CD4-positive, alpha-beta memory T cell (primary cell): ENCODE measurements around the gene BCR. TPM values are rescaled to one million over a fixed set of nuclear protein-coding genes. Genes with fewer than 3 reads are reported as not detected.

ENCODE experiments used
- CTCF ChIA-PET: fragments of 350-600 bp; sonication (Branson Sonifier 250); formaldehyde crosslinking; loops from one replicate; lab custom pipeline; 2021; ENCODE audit warnings: inconsistent platforms; ENCODE audit not compliant: partially characterized antibody; lab: Charles Lee
- POLR2A ChIA-PET: fragments of 350-600 bp; sonication (Branson Sonifier 250); formaldehyde crosslinking; loops from one replicate; lab custom pipeline; 2021; ENCODE audit not compliant: partially characterized antibody; lab: Charles Lee
- DNase-seq, 5 donors: peaks; one replicate each; pipeline versions ENCODE4 v3.0.0 to v3.0.0-alpha.2; 2020 to 2022; ENCODE audit warnings: mixed read lengths in 1 of 5
- H3K27ac ChIP-seq: one replicate; pipeline ENCODE4 v1.7.0; 2013; ENCODE audit warnings: low read depth, low read length
- H3K27me3 ChIP-seq: 2 replicates; pipeline ENCODE4 v1.7.0; 2013; ENCODE audit warnings: mild to moderate bottlenecking, low read length, moderate library complexity; ENCODE audit not compliant: insufficient read depth
- H3K36me3 ChIP-seq: 2 replicates; pipeline ENCODE4 v1.7.0; 2013; ENCODE audit warnings: mild to moderate bottlenecking, low read length, moderate library complexity; ENCODE audit not compliant: insufficient read depth
- H3K4me1 ChIP-seq: 2 replicates; pipeline ENCODE4 v1.7.0; 2013; ENCODE audit warnings: mild to moderate bottlenecking, low read length, moderate library complexity; ENCODE audit not compliant: insufficient read depth
- H3K4me3 ChIP-seq, 2 donors: one replicate each; pipeline ENCODE4 v1.7.0; 2013; ENCODE audit warnings: low read length in 2 of 2, mild to moderate bottlenecking in 1 of 2
- H3K9me3 ChIP-seq, 2 donors: one replicate each; pipeline ENCODE4 v1.7.0; 2013; ENCODE audit warnings: low read length in 2 of 2, control low read depth in 1 of 2; ENCODE audit not compliant: control insufficient read depth in 1 of 2
- H3K27ac Mint-ChIP-seq, 7 donors: one replicate each; pipeline ENCODE4 v1.8.0; 2020 to 2021; ENCODE audit warnings: mixed read lengths in 7 of 7, mild to moderate bottlenecking in 6 of 7, inconsistent platforms in 3 of 7, moderate library complexity in 3 of 7
- H3K27me3 Mint-ChIP-seq, 2 donors: one replicate each; pipeline ENCODE4 v1.8.0; 2020 to 2021; ENCODE audit warnings: mixed read lengths in 2 of 2
- H3K36me3 Mint-ChIP-seq, 2 donors: one replicate each; pipeline ENCODE4 v1.8.0; 2020 to 2021; ENCODE audit warnings: mixed read lengths in 2 of 2, inconsistent platforms in 1 of 2, mild to moderate bottlenecking in 1 of 2
- H3K4me1 Mint-ChIP-seq, 4 donors: one replicate each; pipeline ENCODE4 v1.8.0; 2020 to 2021; ENCODE audit warnings: mixed read lengths in 4 of 4, mild to moderate bottlenecking in 1 of 4
- H3K4me3 Mint-ChIP-seq, 8 donors: one replicate each; pipeline ENCODE4 v1.8.0; 2020 to 2021; ENCODE audit warnings: mixed read lengths in 8 of 8, mild to moderate bottlenecking in 7 of 8, moderate library complexity in 6 of 8, inconsistent platforms in 3 of 8
- H3K9me3 Mint-ChIP-seq, 8 donors: one replicate each; pipeline ENCODE4 v1.8.0; 2020 to 2021; ENCODE audit warnings: mixed read lengths in 8 of 8, mild to moderate bottlenecking in 5 of 8, inconsistent platforms in 3 of 8, moderate library complexity in 1 of 8
- intact Hi-C: fragments of 100-400 bp; cut with micrococcal nuclease; formaldehyde crosslinking; loops from one replicate; pipeline ENCODE4 v1.15.1; 2023
- polyA plus RNA-seq, 2 donors: library from polyadenylated mRNA; unstranded; fragments of 300-500 nt; fragmentation: Illumina TruSeq; gene quantifications; one replicate each; pipeline ENCODE4 v1.2.3, GENCODE V29; 2021
- total RNA-seq, 2 experiments: library from RNA; stranded (reverse); gene quantifications; one replicate each; pipeline ENCODE4 v1.2.3, GENCODE V29; 2021

Gene BCR
- total and polyA plus RNA-seq, 4 experiments from 2014 or later: 3.3 to 75.6 (median 51.2) TPM

DNA sequence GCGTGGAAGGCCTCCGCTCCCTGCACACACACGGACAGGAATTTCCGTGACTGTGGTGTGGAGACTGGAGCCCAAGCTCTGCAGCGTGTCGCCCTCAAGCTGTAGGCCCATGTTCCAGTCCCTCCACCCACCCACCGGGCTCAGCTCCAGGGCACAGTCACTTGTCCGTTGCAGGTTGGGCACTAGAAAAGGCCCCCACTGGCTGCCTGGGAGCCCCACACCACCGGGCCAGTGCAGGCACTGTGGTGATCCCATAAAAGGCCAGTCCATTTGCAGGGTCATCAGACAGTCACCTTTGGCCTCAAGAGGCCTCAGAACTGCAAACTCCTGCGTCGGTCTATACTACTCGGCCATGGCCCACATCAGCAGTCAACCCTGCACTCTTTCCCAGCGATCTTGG, 18.7 kb upstream of the BCR start:
- Histone ChIP-seq H3K4me3 (no peak overlapping the region), H3K27me3 (no peaks in the 10 kb centered on the region), H3K4me1 (no peaks in the 10 kb centered on the region), H3K36me3 (no peaks in the 10 kb centered on the region), H3K27ac (no peak overlapping the region), H3K9me3 (no peaks in the 10 kb centered on the region)
- intact Hi-C loops: no loop called here
- Mint-ChIP-seq H3K36me3 (no peaks in the 10 kb centered on the region), H3K4me1 (no peaks in the 10 kb centered on the region), H3K27me3 (no peaks in the 10 kb centered on the region), H3K9me3 (peaks cover 0 to 4% (median 0%) of the 10 kb centered on the region in 8 donors), H3K4me3 (no peak overlapping the region), H3K27ac (no peak overlapping the region)
- no peak for DNase-seq
- POLR2A ChIA-PET: no interaction called here
- CTCF ChIA-PET: no interaction called here

DNA sequence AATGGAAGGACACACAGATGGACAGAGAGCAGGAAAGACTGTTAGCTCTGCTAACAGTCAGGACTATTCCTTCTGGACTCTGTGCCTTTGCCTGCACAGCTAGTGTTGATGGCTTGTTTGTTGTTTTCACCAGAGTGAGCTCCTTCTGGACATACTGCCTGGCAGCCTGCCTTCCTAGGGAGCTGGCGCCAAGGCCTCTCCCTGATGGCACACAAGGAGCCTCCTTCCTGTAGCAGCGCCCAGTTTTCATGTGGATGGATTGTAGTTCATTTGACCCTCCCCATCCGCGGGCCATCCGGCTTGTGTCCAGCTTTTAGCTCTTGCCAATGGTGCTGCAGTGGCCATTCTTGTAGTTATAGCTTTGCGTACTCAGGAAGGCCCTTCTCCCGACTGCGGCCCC, 16.6 kb upstream of the BCR start:
- ChIA-PET POLR2A (no interaction called here), CTCF (interaction anchor here (0.6 to 1.2 kb wide), 4 partner anchors 13 to 127 kb away, joined by 3 to 5 read pairs (median 4); no protein-coding TSS in a partner anchor)
- no peaks in the 10 kb centered on the region for H3K4me1 Mint-ChIP-seq
- intact Hi-C loops: no loop called here
- Histone ChIP-seq H3K4me3 (no peak overlapping the region), H3K27ac (no peak overlapping the region), H3K9me3 (no peaks in the 10 kb centered on the region), H3K27me3 (no peaks in the 10 kb centered on the region), H3K36me3 (no peaks in the 10 kb centered on the region), H3K4me1 (no peaks in the 10 kb centered on the region)
- DNase-seq: no peak
- H3K4me3 Mint-ChIP-seq: no peak overlapping the region
- peaks cover 0 to 4% (median 0%) of the 10 kb centered on the region in 8 donors for H3K9me3 Mint-ChIP-seq
- no peak overlapping the region for H3K27ac Mint-ChIP-seq
- H3K27me3 Mint-ChIP-seq: no peaks in the 10 kb centered on the region
- no peaks in the 10 kb centered on the region for H3K36me3 Mint-ChIP-seq

DNA sequence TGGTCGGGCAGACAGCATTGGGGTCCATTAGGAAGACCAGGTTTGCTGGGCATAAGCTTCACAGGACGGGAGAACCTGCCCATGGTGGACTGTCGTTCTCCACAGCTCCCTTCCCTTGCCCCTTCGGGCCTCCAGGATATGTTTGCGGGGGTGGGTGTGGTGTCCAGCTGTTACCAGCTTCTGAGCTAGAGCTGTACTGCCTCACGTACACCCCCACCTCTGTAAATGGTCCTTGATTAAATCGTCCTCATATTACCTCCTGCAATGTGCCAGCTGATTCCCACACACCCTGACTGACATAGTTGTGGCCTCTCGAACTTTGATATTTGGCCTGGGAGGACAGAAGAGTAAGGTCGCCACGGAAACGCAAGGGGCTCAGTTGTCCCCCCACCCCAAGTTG, 16.2 kb upstream of the BCR start:
- no peak overlapping the region for H3K27ac Mint-ChIP-seq
- no peak overlapping the region for H3K27ac ChIP-seq
- H3K27me3 Mint-ChIP-seq: no peaks in the 10 kb centered on the region
- H3K36me3 ChIP-seq: no peaks in the 10 kb centered on the region
- H3K9me3 ChIP-seq: no peaks in the 10 kb centered on the region
- peaks cover 0 to 4% (median 0%) of the 10 kb centered on the region in 8 donors for H3K9me3 Mint-ChIP-seq
- no peaks in the 10 kb centered on the region for H3K4me1 ChIP-seq
- POLR2A ChIA-PET: no interaction called here
- no peak for DNase-seq
- no peaks in the 10 kb centered on the region for H3K36me3 Mint-ChIP-seq
- no peak overlapping the region for H3K4me3 ChIP-seq
- no peaks in the 10 kb centered on the region for H3K27me3 ChIP-seq
- CTCF ChIA-PET: interaction anchor here (1.1 to 1.2 kb wide), 3 partner anchors 13 to 126 kb away, joined by 3 to 5 read pairs (median 4); no protein-coding TSS in a partner anchor
- intact Hi-C loops: no loop called here
- H3K4me1 Mint-ChIP-seq: no peaks in the 10 kb centered on the region
- H3K4me3 Mint-ChIP-seq: no peak overlapping the region

DNA sequence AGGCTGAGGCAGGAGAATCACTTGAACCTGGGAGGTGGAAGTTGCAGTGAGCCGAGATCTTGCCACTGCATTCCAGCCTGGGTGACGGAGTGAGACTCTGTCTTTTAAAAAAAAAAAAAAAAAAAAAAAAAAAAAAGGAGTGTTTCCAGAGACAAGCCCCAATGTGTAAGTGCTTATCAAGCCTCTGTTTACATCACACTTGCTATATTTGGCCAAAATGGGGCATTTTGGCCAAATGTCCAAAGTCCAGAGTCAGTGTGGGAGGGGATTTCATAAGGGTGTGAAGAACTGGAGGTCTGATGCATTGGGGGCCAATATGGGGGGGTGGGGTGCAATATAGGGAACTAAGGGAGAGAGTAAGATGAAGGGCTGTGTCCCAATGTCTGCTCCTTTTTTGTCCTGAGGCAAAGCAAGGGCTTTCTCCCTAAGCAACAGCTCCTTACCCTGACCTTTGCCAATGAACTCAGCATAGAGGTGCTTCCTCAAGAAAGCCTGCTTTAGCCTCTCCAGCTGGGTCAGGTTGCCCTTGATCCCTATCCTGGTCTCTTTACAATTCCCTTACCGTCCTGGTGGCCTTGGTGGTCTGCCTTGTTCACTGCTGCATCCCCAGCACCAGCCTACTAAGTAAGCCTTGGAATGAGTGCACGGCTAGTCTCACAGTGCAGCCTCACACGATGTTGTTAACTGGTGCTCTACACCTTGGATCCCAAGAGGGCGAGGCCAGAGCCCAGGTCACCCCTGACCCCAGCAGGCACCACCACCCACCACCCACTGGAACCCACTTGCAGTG, 14.1 kb upstream of the BCR start:
- Histone ChIP-seq H3K36me3 (no peaks in the 10 kb centered on the region), H3K4me3 (no peak overlapping the region), H3K4me1 (no peaks in the 10 kb centered on the region), H3K27ac (no peak overlapping the region), H3K27me3 (no peaks in the 10 kb centered on the region), H3K9me3 (no peaks in the 10 kb centered on the region)
- CTCF ChIA-PET: interaction anchor here (1.5 kb wide), 1 partner anchor 124 kb away, joined by 4 read pairs; no protein-coding TSS in a partner anchor
- peaks cover 0 to 4% (median 0%) of the 10 kb centered on the region in 8 donors for H3K9me3 Mint-ChIP-seq
- no peaks in the 10 kb centered on the region for H3K36me3 Mint-ChIP-seq
- POLR2A ChIA-PET: no interaction called here
- intact Hi-C loops: no loop called here
- DNase-seq: no peak
- no peaks in the 10 kb centered on the region for H3K4me1 Mint-ChIP-seq
- H3K27me3 Mint-ChIP-seq: no peaks in the 10 kb centered on the region
- peak overlapping the region in 1 of 7 donors; percentile 17 for H3K27ac Mint-ChIP-seq
- no peak overlapping the region for H3K4me3 Mint-ChIP-seq

DNA sequence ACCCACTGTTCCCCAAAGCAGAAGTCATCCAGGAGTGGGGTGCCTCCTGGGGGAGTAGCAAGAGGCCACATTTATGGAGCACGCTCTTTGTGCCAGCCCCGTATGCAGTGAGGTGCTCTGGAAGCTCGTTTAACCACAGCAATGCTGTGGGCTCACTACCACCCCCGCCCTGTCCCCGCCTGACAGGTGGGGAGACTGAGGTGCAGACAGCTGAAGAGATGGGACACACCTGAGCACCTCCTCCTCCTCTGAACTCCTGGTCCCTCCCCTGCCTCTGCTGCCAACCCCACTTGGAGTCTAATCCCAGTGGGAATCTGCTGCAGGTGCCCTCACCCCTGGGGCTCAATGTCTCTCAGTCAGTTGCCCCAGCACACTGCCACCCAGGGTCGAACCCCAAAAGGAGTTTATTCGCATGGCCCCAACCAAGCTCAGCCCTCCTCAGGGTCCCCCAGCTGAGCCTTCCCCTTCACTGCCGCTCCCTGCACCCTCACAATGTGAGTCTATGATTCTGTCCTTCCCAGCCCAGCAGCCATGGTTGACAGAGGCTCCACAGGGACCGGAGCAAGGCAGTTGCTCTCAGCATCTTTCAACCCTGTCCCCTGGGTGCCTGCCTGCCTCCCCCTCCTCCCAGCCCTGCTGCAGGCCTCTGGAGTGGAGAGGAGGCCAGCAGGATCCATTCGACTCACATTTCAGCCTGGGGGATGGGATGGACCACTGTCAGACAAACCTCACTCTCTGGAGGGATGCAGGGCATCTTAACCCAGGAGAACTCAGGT, 13.3 kb upstream of the BCR start:
- no peaks in the 10 kb centered on the region for H3K36me3 ChIP-seq
- Mint-ChIP-seq H3K4me3 (no peak overlapping the region), H3K36me3 (no peaks in the 10 kb centered on the region), H3K9me3 (peaks cover 0 to 4% (median 0%) of the 10 kb centered on the region in 8 donors), H3K27me3 (no peaks in the 10 kb centered on the region), H3K27ac (no peak overlapping the region), H3K4me1 (no peaks in the 10 kb centered on the region)
- POLR2A ChIA-PET: no interaction called here
- H3K27ac ChIP-seq: no peak overlapping the region
- no peak overlapping the region for H3K4me3 ChIP-seq
- H3K4me1 ChIP-seq: no peaks in the 10 kb centered on the region
- CTCF ChIA-PET: no interaction called here
- DNase-seq: no peak
- H3K9me3 ChIP-seq: no peaks in the 10 kb centered on the region
- no peaks in the 10 kb centered on the region for H3K27me3 ChIP-seq
- intact Hi-C loops: no loop called here

DNA sequence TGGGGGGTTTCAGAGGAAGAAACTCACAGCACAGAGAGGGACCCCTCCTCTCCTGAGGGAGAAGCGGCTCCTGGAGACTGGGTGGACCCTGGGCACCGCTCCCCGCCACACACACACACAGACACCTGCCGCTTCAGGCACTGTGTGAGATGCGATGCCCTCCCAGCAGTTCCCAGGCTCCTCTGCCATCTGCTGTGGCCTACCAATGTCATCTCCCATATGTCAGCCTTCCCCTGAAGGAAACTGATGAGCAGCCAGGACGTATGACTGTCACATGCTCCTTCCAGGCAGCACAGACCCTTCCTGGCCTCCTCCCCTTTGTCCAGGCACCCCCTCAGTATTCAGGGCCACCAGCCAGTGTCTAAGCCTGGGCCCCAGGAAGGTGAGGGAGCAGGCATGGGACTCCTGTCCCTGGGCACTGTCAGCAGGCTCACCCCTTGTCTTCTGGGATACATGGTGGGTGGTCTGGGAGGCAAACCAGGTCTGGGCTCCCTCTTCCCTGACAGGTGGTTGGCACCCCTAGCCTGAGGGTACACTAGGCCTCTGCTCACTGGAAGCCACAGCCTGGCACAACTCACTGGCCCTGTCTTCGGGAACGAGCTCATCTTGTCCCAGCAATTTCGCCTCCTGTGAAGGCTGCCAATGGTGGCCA, 11.8 kb upstream of the BCR start:
- H3K9me3 Mint-ChIP-seq: peaks cover 0 to 4% (median 0%) of the 10 kb centered on the region in 8 donors
- H3K27me3 ChIP-seq: no peaks in the 10 kb centered on the region
- no peak overlapping the region for H3K27ac Mint-ChIP-seq
- no peaks in the 10 kb centered on the region for H3K36me3 Mint-ChIP-seq
- POLR2A ChIA-PET: no interaction called here
- H3K4me1 ChIP-seq: no peaks in the 10 kb centered on the region
- H3K36me3 ChIP-seq: no peaks in the 10 kb centered on the region
- no peak overlapping the region for H3K4me3 Mint-ChIP-seq
- CTCF ChIA-PET: interaction anchor here (17.4 kb wide), 1 partner anchor 116 kb away, joined by 423 read pairs; no protein-coding TSS in a partner anchor
- intact Hi-C loops: no loop called here
- no peaks in the 10 kb centered on the region for H3K4me1 Mint-ChIP-seq
- H3K4me3 ChIP-seq: no peak overlapping the region
- no peaks in the 10 kb centered on the region for H3K9me3 ChIP-seq
- no peak overlapping the region for H3K27ac ChIP-seq
- no peak for DNase-seq
- H3K27me3 Mint-ChIP-seq: no peaks in the 10 kb centered on the region

DNA sequence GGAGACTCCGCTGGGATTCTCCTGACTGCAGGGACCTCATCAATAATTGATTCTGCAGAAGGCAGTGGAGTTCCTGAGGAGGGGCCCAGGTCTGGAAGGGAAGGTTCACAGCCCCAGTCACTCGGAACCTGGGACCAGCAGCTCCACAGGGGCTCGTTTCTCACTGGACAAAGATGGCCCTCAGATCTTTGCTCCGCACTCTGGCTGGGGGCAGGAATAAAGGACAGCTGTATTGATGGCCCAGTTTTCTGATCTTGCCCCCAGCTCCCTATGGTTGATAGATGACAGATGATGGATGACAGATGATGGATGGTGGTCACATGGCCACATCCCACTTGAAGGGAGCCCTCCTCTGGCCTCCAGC, 11.3 kb upstream of the BCR start:
- no peak for DNase-seq
- H3K27ac ChIP-seq: no peak overlapping the region
- POLR2A ChIA-PET: no interaction called here
- no peaks in the 10 kb centered on the region for H3K27me3 ChIP-seq
- CTCF ChIA-PET: interaction anchor here (17.4 kb wide), 1 partner anchor 115 kb away, joined by 423 read pairs; no protein-coding TSS in a partner anchor
- H3K9me3 ChIP-seq: no peaks in the 10 kb centered on the region
- no peak overlapping the region for H3K4me3 ChIP-seq
- H3K27me3 Mint-ChIP-seq: no peaks in the 10 kb centered on the region
- H3K27ac Mint-ChIP-seq: no peak overlapping the region
- no peaks in the 10 kb centered on the region for H3K36me3 Mint-ChIP-seq
- H3K4me3 Mint-ChIP-seq: no peak overlapping the region
- intact Hi-C loops: no loop called here
- H3K4me1 Mint-ChIP-seq: peaks cover 0 to 4% (median 3%) of the 10 kb centered on the region in 4 donors
- H3K4me1 ChIP-seq: no peaks in the 10 kb centered on the region
- no peaks in the 10 kb centered on the region for H3K36me3 ChIP-seq
- H3K9me3 Mint-ChIP-seq: peaks cover 0 to 4% (median 0%) of the 10 kb centered on the region in 8 donors
